Measurements from ENCODE around the gene CDK2AP2. TPM values are rescaled to one million over a fixed set of nuclear protein-coding genes. Genes with fewer than 3 reads are reported as not detected.

CDK2AP2 gene
- total and polyA plus RNA-seq, 2 of the 8 experiments (the other 6 are each of a cell fraction or from before 2014, with no cell fraction given): 49.6 to 65.1 TPM

DNA sequence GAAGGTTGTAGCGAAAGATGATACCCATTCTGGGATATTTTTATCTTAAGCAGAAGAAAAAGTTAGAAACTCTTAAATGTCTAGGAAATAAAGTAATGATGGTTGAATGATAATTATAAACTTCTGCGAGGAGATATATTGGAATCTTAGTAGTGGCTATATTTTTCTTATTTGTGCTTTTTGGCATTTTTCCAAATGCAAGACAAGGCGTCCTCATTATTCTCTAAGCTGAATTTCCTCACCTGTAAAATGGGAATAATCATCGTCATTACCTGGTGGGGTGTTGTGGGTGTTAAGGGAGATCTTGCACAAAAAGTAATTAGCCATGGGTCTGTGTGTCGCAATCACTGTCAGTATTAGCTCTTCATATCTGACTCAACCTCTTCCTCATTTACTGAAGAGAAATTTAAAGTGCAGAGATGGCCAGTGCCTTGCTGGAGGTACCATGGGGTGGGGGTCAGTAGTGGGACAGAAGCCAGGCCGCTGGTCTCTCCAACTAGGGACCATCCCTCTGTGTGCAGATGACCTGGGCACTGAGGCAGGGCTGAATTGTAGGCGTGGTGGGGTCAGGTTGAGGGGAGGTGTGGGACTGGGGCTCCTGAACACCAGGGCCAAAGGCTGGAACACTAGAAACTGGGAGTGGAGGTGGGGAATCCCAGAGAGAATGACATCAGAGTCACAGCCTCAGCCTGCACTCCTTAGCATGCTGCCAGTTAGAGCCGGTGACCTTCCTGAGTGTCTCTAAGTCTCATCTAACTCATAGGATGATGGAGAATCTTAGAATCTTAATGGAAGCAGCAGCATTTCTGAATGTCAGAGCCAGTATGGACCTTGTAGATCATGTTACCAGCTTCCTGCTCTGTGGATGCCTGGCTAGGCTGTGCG lies 6.9 kb downstream of the CDK2AP2 start:
- CTCF ChIA-PET (ENCODE audit: partially characterized antibody): interaction anchor here (1.2 to 1.4 kb wide), 3 partner anchors 8 to 114 kb away, joined by 3 to 4 read pairs (median 4); no protein-coding TSS in a partner anchor
- no peak overlapping the region for H3K4me3 ChIP-seq (ENCODE audit: extremely low read depth in 1 of 4, insufficient read depth in 2 of 4, low read depth in 3 of 4, low read length in 4 of 4)

More for the DNA sequence above, 6.9 kb downstream of the CDK2AP2 start:
- Histone ChIP-seq H3K4me2 (ENCODE audit: insufficient read depth in 1 of 2, low read depth in 2 of 2, low read length in 2 of 2) (no peak overlapping the region), H2BK12ac (ENCODE audit: low read depth, low read length) (no peak overlapping the region), H3K14ac (ENCODE audit: insufficient read length) (no peak overlapping the region), H4K5ac (ENCODE audit: insufficient read length, low read depth, low read length) (no peak overlapping the region), H4K8ac (ENCODE audit: extremely low read depth, insufficient read depth, low read length) (no peak overlapping the region), H3K27me3 (replicated peaks in 1 of 4; ENCODE audit: control insufficient read depth in 3 of 4, extremely low read depth in 1 of 4, insufficient read depth in 3 of 4, low read length in 3 of 4) (peaks cover 0 to 8% (median 4%) of the 10 kb centered on the region in 4 experiments; a peak in 3 of 7 replicates), H3K79me1 (ENCODE audit: low read depth, low read length) (no peaks in the 10 kb centered on the region), H4K91ac (replicated peaks; ENCODE audit: insufficient read length, low read length) (no peak overlapping the region), H3K9ac (replicated peaks in 1 of 4; ENCODE audit: extremely low read depth in 1 of 4, low read depth in 3 of 4, low read length in 3 of 4) (no peak overlapping the region), H3K27ac (ENCODE audit: low read depth, low read length) (no peak overlapping the region), H3K36me3 (ENCODE audit: control insufficient read depth in 2 of 4, insufficient read depth in 4 of 4, low read length in 3 of 4) (peaks cover 0 to 8% (median 4%) of the 10 kb centered on the region in 4 experiments; a peak in 6 of 8 replicates), H2BK5ac (ENCODE audit: low read depth, low read length) (no peak overlapping the region), H3K4me1 (replicated peaks in 1 of 4; ENCODE audit: control insufficient read depth in 3 of 4, insufficient read depth in 4 of 4, low read length in 3 of 4) (peaks cover 0 to 19% (median 7%) of the 10 kb centered on the region in 4 experiments; a peak in 5 of 7 replicates), H2AK5ac (ENCODE audit: low read depth, low read length) (no peak overlapping the region), H3K4ac (replicated peaks; ENCODE audit: insufficient read length, low read depth, low read length) (no peak overlapping the region), H3K56ac (replicated peaks; ENCODE audit: insufficient read length, low read depth, low read length) (no peak overlapping the region), H3K23ac (ENCODE audit: insufficient read length) (no peak overlapping the region), H3K79me2 (ENCODE audit: control insufficient read depth in 1 of 2, insufficient read depth in 2 of 2, low read length in 2 of 2) (no peaks in the 10 kb centered on the region), H2BK15ac (ENCODE audit: low read length) (no peak overlapping the region), H3K23me2 (ENCODE audit: low read depth, low read length) (peaks cover 14% of the 10 kb centered on the region; the same call in 1 of the 2 replicates), H4K20me1 (replicated peaks in 1 of 2; ENCODE audit: control insufficient read depth in 1 of 2, insufficient read depth in 2 of 2, low read length in 2 of 2) (peaks cover 3 to 12% of the 10 kb centered on the region in 2 experiments), H3K18ac (ENCODE audit: extremely low read depth, low read length) (no peak overlapping the region), H2BK20ac (ENCODE audit: low read length) (no peak overlapping the region), H3K9me3 (ENCODE audit: insufficient read depth in 2 of 2, low read depth in 1 of 2, low read length in 1 of 2) (no peaks in the 10 kb centered on the region), H2BK120ac (replicated peaks; ENCODE audit: low read depth, low read length) (no peak overlapping the region), H2AFZ (ENCODE audit: low read length) (no peak overlapping the region)
- 92 to 100% methylated on average over 1 to 9 of the region's 9 CpGs for WGBS, 2 experiments (ENCODE audit: extremely low coverage in 1 of 2, insufficient coverage in 1 of 2, insufficient read length in 1 of 2, insufficient replicate concordance in 2 of 2, low coverage in 1 of 2, low lambda C conversion rate in 2 of 2, missing lambda C conversion rate in 1 of 2)
- POLR2A ChIA-PET (ENCODE audit: partially characterized antibody): interaction anchor here (1.1 to 1.5 kb wide), 3 partner anchors 10 to 34 kb away, joined by 3 to 4 read pairs (median 3); no protein-coding TSS in a partner anchor
- TF ChIP-seq YY1 (IDR thresholded peaks at IDR 0.05; ENCODE audit: low read depth, low read length) (no peak), TBP (IDR thresholded peaks at IDR 0.05; ENCODE audit: low read depth, low read length) (no peak)
- TF ChIP-seq, protein P1, sequence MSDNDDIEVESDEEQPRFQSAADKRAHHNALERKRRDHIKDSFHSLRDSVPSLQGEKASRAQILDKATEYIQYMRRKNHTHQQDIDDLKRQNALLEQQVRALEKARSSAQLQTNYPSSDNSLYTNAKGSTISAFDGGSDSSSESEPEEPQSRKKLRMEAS (IDR thresholded peaks at IDR 0.05): no peak
- FAIRE-seq (no peak), DNase-seq (ENCODE audit: low read depth in 1 of 2, low spot score in 2 of 2) (no peak)
